HuH-7 (cell line): ENCODE data around the gene RPL18.
"Not testable (repeated sequence)": the region's sequence is repeated elsewhere in the genome, so short reads cannot be mapped to it uniquely, and the experiment has no call there.

Source experiments
- DNase-seq: peaks from one replicate; pipeline ENCODE4 v3.0.0; 2011; ENCODE audit warnings: low spot score

The RPL18 gene

DNA sequence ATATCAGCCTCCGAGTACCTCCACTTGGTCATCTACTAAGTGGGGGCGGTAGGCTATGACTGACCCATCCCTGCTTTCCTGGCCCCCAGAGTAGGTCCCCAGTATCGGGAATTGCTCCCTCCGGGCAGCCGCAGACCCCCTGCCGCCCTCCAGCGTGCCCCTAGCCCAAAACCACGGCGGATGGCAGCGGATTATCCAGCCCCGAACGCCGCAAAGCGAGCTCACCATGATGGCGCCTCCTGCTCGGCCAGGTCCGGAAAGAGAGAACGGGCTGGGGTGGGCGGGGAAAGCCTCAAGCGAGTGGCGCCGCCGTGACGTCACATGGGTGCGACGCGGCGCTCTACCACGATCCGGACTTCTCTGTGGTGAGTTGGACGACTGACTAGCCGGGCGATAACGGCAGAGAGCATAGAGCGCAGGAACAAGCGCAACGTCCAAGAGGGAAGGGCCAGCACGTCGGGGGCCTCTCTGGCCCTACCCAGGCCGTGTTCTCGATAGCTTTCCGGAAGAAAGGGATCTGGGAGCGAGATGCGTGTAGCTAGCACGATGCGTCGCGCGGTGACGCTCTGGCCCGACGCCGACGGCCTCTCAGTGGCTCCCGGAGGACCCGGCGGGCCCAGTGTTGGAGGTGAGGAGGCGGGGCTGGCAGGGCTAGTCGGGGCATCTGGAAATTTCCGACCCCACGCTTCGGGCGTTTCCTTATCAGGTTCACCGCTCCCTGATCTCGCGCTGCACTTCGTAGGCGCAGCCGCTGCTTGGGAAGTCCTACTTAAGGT lies at the start of gene RPL18, which contains the start of gene SPHK2:
RPL18 (minus strand) TSS at position 263 of the 776 bp plus-strand sequence; CDS start at position 228, 35 bp downstream.
SPHK2 (plus strand) TSS at position 591 of the 776 bp plus-strand sequence. CDS start 1,009 bp downstream, outside the sequence.
- peak; percentile 96 for DNase-seq

DNA sequence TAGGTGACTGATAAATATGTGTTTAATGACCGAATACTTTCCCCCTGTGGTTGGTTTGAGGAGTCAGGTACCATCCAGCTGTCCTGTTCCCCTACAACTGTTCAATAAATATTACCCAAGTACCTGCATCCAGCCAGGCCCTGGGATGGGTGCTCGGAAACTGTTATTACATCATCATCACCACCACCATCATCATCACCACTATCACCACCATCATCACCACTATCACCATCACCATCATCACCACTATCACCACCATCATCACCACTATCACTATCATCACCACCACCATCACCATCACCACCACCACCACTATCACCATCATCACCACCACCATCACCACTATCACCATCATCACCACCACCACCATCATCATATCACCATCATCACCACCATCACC lies 49.8 kb upstream of the RPL18 start:
- DNase-seq = no peak

DNA sequence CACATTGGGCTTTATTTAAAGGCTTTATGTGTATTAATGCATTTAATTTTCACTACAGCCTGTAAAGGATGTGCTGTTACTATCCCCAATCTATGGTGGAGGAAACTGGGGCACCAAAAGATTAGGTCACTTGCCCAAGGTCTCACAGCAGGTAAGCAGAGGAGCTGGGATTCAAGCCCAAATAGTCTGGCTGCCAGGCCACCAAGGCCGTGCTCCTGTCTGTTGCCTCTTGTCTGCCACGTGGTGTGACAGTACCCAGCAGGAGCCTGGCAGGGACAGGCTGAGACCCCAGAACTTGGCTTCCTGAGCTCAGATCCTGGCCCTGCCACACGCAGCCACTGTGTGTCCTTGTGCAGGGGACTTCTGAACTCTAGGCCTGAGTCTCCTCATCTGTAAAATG lies 49.4 kb upstream of the RPL18 start:
- DNase-seq = no peak

DNA sequence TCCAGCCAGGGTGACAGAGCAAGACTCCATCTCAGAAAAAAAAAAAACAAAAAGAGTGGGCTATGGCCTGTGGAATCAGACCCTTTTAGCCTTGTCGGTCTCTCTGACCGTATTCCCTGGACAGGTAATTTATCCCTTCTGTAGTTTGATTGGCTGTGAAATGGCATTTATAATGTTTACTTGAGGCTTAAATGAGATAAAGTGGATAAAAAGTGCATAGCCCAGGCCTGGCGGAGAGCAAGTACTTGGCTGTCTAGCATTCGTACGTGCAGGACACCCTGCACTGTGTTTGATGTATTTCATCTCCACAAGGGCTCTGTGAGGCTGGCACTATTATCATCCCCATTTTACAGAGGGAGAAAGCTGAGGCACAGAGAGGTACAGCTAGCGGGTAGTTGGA lies 46.8 kb upstream of the RPL18 start:
- DNase-seq = no peak

DNA sequence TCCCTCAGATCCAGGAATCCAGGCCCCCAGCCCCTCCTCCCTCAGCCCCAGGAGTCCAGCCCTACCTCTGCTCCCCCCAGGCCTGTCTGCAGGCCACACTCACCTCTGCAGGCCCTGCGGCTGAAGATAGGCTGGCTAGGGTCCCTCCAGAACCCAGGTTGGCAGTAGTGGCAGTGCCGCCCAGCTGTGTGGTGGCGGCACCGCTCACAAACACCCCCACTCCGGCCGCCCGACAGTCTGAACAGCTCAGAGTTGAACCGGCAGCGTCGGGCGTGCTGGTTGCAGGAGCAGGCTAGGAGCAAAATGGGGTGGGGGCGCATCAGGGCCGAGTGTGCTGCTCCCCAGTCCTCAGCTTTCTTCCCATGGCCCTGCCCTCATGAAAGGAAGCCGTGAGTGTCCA lies 45.5 kb upstream of the RPL18 start:
- DNase-seq = no peak

DNA sequence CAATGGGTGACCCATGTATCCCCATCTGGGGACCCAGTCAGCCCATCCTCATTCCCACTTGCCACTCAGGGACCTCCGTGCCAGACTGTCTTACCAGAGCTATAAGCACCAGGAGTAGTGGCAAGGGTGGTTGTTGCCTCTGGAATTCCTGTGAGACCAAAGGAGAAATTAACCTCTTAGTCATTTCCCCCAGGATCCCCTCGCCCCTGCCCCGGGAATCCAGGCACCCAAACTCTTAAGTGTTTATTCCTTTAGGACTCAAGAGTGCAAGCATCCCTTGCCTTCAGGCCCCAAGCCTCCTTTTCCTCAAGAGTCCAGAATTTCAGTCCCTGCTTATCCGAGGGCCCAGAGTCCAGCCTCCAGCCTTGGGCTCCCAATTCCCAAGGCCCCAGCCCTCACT lies 44.7 kb upstream of the RPL18 start:
- DNase-seq = no peak

DNA sequence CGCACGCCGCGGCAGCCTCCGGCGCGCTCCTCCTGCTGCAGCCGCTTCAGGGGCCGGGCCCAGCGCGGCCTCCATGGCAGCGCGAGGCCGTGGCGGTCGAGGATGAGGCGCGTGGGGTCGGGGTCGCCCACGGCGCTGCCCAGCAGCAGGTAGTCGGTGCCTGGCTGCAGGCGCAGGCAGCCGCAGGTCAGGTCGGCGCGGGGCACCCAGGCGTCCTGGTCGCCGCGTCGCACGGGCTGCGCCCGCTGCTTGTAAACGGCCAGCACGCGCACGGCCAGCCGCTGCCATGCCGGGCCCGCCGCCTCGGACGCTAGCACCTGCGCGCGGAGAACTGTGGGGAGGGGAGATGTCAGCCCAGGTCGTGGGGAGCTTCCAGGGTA lies 42.7 kb upstream of the RPL18 start:
- no peak for DNase-seq

DNA sequence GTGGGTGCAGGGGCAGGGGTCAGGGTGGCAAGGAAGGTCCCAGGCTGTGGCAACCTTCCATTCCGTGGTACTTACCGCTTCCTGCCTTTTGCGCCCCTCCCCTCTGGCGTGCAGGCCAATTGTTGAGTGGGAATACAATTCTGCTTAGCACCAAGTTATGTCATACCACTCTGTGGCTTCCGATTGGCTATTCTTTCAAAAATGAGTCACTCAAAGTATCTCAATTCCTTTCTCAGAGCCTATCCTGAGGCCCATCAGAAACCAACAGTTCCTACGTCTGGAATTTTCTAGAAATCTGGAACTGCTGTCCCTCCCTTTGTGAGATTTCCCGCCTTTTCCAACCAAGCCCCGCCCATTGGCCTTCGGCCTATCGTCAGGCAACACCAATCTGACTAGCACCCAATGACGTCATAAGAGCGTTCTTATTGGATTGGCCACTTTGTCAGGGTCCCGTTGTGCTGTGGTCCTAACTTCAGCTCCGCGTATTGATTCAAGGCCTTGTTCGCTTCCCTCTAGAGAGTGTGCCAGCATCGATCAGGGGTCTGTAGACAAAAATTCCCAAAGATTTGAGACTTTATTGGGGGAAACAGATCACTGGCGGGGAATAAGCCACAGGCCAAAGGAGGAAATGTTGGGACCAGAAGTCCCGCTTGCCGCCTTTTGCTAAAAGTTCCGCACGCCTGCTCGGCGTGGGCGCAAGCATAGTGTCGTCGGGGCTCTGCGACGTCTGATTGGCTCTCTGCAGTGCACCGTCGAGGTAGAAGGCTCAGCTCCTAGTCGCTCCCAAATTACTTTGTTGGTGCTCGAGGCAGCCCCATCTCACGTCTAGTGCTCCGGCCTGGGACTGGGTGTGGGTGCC lies 42.1 kb upstream of the RPL18 start:
- DNase-seq = peak; percentile 67

DNA sequence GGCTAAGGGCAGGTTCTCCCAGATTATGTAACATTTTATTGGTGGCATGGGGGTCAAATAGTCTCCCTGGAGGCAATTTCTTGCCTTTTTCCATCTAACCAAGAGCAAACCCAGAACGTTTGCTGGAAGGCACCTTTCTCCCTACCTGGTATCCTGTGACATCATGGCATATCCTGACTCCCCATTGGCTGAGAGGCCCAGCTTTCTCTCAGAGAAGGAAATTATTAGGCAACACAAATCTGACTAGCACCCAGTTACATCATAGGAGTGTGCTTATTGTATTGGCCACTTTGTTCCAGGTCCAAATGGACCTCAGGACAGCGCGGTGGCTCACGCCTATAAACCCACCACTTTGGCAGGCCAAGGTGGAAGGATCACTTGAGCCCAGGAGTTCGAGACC lies 40.8 kb upstream of the RPL18 start:
- DNase-seq = no peak

DNA sequence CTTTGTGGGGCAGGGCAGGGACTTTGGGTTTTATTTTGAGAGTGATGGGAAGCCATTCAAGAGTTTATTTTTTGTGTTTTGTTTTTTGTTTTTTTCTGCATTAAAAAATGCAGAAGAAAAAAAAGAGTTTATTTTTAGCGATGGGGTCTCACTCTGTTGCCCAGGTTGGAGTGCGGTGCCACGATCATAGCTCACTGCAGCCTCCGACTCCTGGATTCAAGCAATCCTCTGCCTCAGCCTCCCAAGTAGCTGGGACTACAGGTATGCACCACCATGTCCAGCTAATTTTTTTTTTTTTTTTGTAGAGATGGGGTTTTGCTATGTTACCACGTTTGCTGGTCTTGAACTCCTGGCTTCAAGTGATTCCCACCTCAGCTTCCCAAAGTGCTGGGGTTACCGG lies 39.5 kb upstream of the RPL18 start:
- DNase-seq = no peak

DNA sequence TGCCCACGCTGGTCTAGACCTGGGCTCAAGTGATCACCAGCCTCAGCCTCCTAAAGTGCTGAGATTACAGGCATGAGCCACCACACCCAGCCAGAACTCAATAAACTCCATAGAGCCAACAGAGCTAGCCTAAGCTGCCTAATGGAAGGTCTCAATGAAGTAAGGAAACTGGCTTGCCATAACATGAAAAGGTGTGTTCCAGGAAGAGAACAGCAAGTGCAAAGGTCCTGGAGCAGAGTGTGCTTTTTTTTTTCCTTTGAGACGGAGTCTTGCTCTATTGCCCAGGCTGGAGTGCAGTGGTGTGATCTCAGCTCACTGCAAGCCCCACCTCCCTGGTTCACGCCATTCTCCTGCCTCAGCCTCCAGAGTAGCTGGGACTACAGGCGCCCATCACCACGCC lies 38.9 kb upstream of the RPL18 start:
- DNase-seq = not testable (repeated sequence)

DNA sequence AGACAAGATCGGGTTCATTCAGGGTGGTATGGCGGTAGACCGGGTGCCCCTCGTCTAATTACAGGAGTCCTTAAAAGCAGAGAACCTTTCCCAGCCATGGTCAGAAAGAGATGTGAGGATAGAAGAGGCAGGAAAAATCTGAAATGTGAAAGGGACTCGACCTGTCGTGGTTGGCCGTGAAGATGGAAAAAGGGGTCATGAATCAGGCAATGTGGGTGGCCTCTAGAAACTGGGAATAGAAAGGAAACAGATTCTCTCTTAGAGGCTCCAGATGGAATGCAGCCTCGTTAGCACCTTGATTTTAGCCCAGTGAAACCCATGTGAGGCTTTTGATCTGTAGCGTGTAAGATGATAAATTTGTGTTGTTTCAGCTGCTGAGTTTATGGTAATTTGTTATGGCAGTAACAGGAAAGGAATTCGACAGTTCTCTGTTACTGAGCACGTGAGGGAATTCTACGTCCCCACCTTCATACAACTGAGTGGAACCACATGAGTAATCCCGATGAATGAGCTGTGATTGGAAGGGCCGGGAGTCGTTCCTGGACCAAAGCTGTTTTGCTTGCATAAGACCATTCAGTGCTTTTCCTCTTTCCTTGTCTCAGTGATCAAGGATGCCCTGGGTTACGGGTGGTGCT lies 38.0 kb upstream of the RPL18 start:
- DNase-seq = no peak

DNA sequence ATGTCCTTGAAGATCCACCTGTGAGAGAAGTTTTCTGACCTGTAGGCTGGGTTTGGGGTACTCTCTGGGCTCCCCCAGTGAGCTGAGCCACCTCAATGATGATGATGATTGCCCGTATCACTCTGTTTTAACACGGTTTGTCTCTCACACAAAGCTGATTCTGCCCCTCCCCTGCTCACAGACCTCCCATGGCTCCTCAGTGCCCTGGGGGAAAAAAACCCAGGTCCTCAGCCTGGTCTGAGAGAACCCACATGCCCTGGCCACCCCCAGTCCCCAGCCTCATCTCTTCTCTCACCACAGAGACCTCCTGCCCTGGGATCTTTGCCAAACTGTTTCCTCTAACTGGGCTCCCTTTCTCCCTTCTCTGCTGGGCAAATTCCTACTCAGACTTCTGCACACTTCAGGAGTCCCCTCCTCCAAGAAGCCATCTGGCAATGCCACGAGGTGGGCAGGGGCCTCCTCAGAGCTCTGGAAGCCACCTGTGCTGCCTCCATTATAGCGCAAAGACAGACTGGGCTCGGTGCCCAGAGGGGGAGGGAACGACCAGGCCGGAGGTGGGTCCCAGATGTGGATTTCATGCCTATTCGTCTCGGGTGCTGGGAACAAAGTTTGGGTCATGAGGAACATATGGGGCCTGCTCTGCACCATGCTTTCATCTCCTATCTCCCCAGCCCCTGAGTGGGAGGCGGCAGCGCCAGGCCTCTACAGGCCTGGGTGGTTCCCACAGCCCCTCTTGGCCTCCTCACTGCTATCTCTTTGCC lies 35.5 kb upstream of the RPL18 start:
- no peak for DNase-seq

DNA sequence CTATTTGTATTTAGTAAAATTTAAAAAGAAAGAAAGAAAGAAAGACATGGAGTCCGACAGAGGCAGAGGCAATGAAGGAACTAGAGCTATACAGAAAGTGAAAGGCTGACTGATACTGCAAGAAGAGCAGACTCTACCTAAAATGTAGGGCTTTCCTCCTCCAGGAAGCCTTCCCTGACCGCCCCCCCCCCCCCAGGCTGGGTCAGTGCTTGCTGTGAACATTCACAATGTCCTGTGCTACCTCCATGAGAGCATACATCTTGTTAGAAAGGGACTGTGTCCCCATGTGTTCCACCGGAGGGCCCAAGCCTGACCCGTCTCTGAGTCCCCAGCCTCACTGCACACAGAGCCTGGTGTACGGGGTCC lies 32.7 kb upstream of the RPL18 start:
- DNase-seq = no peak

DNA sequence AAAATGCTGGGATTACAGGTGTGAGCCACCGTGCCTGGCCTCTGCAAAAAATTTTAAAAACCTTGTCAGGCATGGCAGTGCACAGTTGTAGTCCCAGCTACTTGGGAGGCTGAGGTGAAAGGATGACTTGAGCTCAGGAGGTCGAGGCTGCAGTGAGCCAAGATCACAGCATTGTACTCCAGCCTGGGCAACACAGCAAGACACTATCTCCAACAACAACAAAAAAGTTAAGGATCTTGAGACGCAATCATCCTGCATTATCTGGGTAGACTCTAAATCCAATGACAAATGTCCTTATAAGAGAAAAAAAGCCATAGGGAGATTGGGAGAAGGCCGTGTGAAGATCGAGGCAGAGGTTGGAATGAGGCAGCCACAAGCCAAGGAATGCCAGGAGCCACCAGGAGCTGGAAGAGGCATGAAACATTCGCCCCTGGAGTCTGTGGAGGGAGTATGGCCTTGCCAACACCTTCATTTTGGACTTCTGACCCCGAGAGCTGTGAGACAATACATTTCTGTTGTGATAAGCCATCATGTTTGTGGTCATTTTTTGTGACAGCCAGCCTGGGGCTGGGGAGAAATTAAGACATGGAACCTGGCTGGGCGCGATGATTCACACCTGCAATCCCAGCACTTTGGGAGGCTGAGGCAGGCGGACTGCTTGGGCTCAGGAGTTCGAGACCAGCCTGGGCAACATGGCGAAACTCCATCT lies 32.1 kb upstream of the RPL18 start:
- no peak for DNase-seq

DNA sequence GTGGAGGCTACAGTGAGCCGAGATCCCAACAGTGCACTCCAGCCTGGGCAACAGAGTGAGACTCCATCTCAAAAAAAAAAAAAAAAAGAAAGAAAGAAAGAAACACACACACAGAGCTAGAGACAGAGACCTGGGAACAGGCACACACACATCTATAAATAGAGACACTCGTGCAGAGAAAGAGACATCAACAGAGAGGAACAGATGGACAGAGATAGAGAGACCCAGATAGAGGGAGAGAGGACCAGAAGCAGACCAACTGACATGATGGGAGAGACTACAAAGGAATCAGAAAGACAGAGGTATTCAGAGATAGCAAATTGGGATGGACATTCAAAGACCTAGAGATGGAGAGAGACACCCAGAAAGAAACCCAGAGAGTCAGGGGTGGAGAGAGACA lies 29.2 kb upstream of the RPL18 start:
- DNase-seq = no peak

DNA sequence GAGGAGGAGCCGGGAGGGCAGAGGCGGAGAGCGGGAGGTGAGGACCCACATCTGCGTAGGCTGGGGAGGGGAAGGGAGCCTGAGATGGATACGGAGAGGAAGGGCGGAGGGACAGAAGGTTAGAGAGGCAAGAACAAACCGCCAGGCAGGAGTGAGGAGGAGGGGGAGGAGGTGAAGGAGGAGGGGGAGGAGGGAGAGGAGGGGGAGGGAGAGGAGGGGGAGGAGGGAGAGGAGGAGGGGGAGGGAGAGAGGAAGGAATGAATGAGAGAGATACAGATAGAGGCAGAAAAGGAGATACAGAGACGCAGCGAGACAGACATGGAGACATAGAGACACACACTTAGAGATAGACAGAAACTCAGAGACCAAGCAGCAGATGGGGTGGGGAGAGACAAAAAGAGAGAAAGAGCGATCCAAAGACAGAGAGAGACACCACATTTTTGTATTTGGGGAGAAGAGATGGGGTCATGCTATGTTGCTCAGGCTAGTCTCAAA lies 27.8 kb upstream of the RPL18 start:
- no peak for DNase-seq

DNA sequence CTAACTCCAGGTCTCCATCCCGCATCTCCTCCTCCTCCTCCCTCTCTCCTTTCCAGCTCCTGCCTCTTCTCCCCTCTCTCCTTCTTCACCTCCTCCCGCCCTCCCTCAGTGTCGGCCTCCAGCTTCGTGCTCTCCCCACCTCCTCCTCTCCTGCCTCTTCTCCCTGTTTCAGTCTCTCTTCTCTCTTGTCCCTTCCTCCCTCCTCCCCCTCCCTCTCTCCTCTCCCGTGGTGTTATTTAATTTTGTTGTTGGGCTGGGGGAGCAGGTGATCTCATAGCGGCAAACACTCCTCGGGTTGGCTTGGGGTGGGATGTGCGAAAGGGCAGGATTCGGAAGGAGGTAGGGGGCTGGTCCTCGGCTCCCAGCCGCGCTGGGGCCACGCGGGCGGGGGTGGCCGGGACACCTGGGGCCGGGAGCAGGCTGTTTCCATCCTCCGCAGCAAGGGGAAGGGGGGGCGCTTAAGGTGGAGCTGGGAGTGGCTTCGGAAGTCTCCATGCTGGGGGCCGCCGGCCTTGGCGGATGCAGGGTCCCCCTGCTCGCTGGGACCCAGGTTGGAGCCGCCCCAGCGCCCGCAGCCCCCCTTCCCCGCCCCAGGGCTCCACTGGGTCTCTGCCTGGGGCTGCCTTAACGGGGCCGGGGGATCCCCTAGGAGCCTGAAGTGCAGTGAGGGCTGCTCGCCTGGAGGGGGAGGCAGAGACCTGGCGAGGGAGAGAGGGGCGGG lies 27.2 kb upstream of the RPL18 start, which contains the start of gene CA11:
CA11 (minus strand) TSS at position 187 of the 721 bp plus-strand sequence. CDS start 555 bp downstream, outside the sequence.
- peak; percentile 94 for DNase-seq

DNA sequence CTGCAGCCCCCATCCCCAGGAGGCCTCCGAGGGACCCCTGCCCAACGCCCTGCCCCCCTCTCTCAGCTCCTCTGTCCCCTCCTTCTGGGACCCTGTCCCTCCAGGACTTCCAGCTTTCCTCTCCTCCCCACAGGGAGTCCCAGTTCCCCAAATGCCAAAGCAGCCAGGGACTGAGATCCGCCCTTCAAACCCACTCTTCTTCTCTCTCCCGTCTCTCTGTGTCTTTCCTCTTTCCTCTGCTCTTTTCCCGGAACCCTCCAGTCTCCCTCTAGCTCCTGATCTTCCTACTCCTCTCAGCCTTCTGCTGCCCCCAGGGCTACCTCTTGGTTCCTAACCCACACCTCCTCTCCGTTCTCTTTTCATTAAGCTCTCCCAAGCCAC lies 26.6 kb upstream of the RPL18 start:
- no peak for DNase-seq

DNA sequence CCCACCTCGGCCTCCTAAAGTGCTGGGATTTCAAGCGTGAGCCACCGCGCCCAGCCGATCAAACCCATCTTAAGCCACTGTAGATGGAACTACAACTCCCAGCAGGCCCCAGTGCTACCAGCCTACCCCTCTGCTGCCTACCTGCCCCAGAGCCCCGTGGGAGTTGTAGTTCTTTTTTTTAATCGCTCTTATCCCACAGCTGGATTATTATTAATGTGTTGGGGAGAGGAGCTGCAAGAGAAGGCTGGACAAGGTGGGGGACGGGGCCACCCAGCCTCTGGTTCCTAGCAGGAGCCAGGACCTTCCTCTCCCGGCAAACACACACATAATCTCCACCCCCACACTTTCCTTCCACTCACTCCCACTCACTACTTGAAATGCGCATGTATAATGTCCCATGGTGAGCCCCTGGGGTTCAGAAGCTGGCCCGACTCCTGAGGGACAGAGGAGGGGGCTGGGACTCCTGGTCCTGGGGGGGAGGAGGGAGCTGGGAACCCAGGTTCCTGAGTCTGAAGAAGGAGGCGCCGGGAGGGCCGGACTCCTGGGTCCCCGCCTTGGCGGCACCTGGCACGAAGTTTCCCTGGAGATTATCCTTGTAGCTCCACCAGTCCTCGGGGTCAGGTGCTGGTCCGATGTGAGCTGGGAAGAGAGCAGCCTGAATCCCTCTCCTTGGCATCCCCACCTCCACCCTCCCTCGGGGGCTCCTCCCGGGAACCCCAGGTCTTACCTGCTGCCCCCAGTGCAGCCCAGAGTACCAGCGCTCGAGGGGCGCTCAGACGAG lies 26.1 kb upstream of the RPL18 start:
- no peak for DNase-seq
